H1 (cell line): ENCODE data around the gene LILRB4. TPM values are rescaled to one million over a fixed set of nuclear protein-coding genes. Genes with fewer than 3 reads are reported as not detected.

Source experiments
- CTCF ChIA-PET: fragments of 300-600 bp; sonication (Branson Sonifier 250); formaldehyde crosslinking; loops from one replicate; lab custom pipeline; 2021; ENCODE audit not compliant: partially characterized antibody; lab: Charles Lee
- POLR2A ChIA-PET: fragments of 300-600 bp; sonication (Branson Sonifier 250); formaldehyde crosslinking; loops from one replicate; lab custom pipeline; 2021; ENCODE audit warnings: inconsistent platforms; ENCODE audit not compliant: partially characterized antibody; lab: Charles Lee
- DNase-seq, 2 experiments: peaks; one replicate each; pipeline versions ENCODE4 v3.0.0 to v3.0.0-alpha.2; 2010 to 2022; ENCODE audit warnings: low spot score in 2 of 2, low read depth in 1 of 2, mixed read lengths in 1 of 2
- FAIRE-seq: peaks from 2 replicates; lab custom pipeline; 2011; peaks lifted over from hg19 to GRCh38; lab: Jason Lieb, UNC
- H2AFZ ChIP-seq: 2 replicates; pipeline ENCODE4 v1.8.1; 2012; ENCODE audit warnings: low read length, inconsistent platforms
- H2AK5ac ChIP-seq: 2 replicates; pipeline ENCODE4 v1.6.1; 2013; ENCODE audit warnings: low read depth, low read length
- H2BK120ac ChIP-seq: replicated peaks from 2 replicates; pipeline ENCODE3; 2013; ENCODE audit warnings: low read depth, low read length, inconsistent platforms
- H2BK12ac ChIP-seq: 2 replicates; pipeline ENCODE4 v1.6.1; 2013; ENCODE audit warnings: low read depth, low read length
- H2BK15ac ChIP-seq: 2 replicates; pipeline ENCODE4 v1.6.1; 2013; ENCODE audit warnings: low read length
- H2BK20ac ChIP-seq: 2 replicates; pipeline ENCODE4 v1.6.1; 2013; ENCODE audit warnings: low read length
- H2BK5ac ChIP-seq: 2 replicates; pipeline ENCODE4 v1.6.1; 2013; ENCODE audit warnings: low read depth, low read length
- H3K14ac ChIP-seq: 2 replicates; pipeline ENCODE4 v1.6.1; 2013; ENCODE audit warnings: inconsistent platforms; ENCODE audit not compliant: insufficient read length
- H3K18ac ChIP-seq: 2 replicates; pipeline ENCODE4 v1.6.1; 2013; ENCODE audit warnings: low read length; ENCODE audit errors: extremely low read depth
- H3K23ac ChIP-seq: 2 replicates; pipeline ENCODE4 v1.6.1; 2013; ENCODE audit warnings: inconsistent platforms; ENCODE audit not compliant: insufficient read length
- H3K23me2 ChIP-seq: 2 replicates; pipeline ENCODE4 v1.6.1; 2013; ENCODE audit warnings: low read depth, low read length
- H3K27ac ChIP-seq: 2 replicates; pipeline ENCODE4 v1.6.1; 2011; ENCODE audit warnings: low read depth, low read length, inconsistent platforms
- H3K27me3 ChIP-seq, 4 experiments: replicated peaks in 1 of 4; 1 replicate in 1 of 4; 2 replicates in 3 of 4; pipeline versions ENCODE4 v1.6.1 to v1.8.1; 2011 to 2013; ENCODE audit warnings: low read length in 3 of 4, mild to moderate bottlenecking in 3 of 4, inconsistent platforms in 2 of 4, mixed read lengths in 2 of 4, moderate library complexity in 1 of 4; ENCODE audit not compliant: control insufficient read depth in 3 of 4, insufficient read depth in 3 of 4; ENCODE audit errors: extremely low read depth in 1 of 4
- H3K36me3 ChIP-seq, 4 experiments: 2 replicates each; pipeline versions ENCODE4 v1.6.1 to v1.8.1; 2011 to 2013; ENCODE audit warnings: mild to moderate bottlenecking in 4 of 4, low read length in 3 of 4, moderate library complexity in 2 of 4, control low read depth in 1 of 4, inconsistent platforms in 1 of 4; ENCODE audit not compliant: insufficient read depth in 4 of 4, control insufficient read depth in 2 of 4
- H3K4ac ChIP-seq: replicated peaks from 2 replicates; pipeline ENCODE3; 2013; ENCODE audit warnings: low read length, low read depth, mixed read lengths, inconsistent platforms; ENCODE audit not compliant: insufficient read length
- H3K4me1 ChIP-seq, 4 experiments: replicated peaks in 1 of 4; 1 replicate in 1 of 4; 2 replicates in 3 of 4; pipeline versions ENCODE4 v1.6.1 to v1.8.1; 2011 to 2013; ENCODE audit warnings: low read length in 3 of 4, inconsistent platforms in 2 of 4, mixed read lengths in 1 of 4; ENCODE audit not compliant: insufficient read depth in 4 of 4, control insufficient read depth in 3 of 4
- H3K4me2 ChIP-seq, 2 experiments: 2 replicates each; pipeline versions ENCODE4 v1.6.1 to v1.8.1; 2011 to 2013; ENCODE audit warnings: low read depth in 2 of 2, low read length in 2 of 2, control low read depth in 1 of 2, inconsistent platforms in 1 of 2, mild to moderate bottlenecking in 1 of 2; ENCODE audit not compliant: insufficient read depth in 1 of 2
- H3K4me3 ChIP-seq, 4 experiments: fragments of 200-600, 300-600 bp in 1 of 4; sonication (generic), shearing (Covaris generic), sonication (Bioruptor Twin) in 1 of 4; 2 replicates each; pipeline versions ENCODE4 v1.5.1 to v1.8.1; 2011 to 2016; ENCODE audit warnings: low read length in 4 of 4, low read depth in 3 of 4, control low read depth in 2 of 4, inconsistent platforms in 2 of 4, mild to moderate bottlenecking in 2 of 4, mixed read lengths in 1 of 4, moderate library complexity in 1 of 4; ENCODE audit not compliant: insufficient read depth in 2 of 4; ENCODE audit errors: extremely low read depth in 1 of 4
- H3K56ac ChIP-seq: replicated peaks from 2 replicates; pipeline ENCODE3; 2013; ENCODE audit warnings: low read depth, mild to moderate bottlenecking, mixed read lengths, low read length, inconsistent platforms; ENCODE audit not compliant: insufficient read length
- H3K79me1 ChIP-seq: 2 replicates; pipeline ENCODE4 v1.6.1; 2013; ENCODE audit warnings: low read depth, low read length, control low read depth
- H3K79me2 ChIP-seq, 2 experiments: 2 replicates each; pipeline versions ENCODE4 v1.6.1 to v1.8.1; 2012 to 2013; ENCODE audit warnings: low read length in 2 of 2, mild to moderate bottlenecking in 2 of 2, inconsistent platforms in 1 of 2; ENCODE audit not compliant: insufficient read depth in 2 of 2, control insufficient read depth in 1 of 2
- H3K9ac ChIP-seq, 4 experiments: replicated peaks in 1 of 4; 1 replicate in 1 of 4; 2 replicates in 3 of 4; pipeline versions ENCODE4 v1.6.1 to v1.8.1; 2011 to 2013; ENCODE audit warnings: low read depth in 3 of 4, low read length in 3 of 4, control low read depth in 2 of 4, mild to moderate bottlenecking in 2 of 4, moderate library complexity in 2 of 4, inconsistent platforms in 1 of 4; ENCODE audit errors: extremely low read depth in 1 of 4
- H3K9me3 ChIP-seq, 2 experiments: 2 replicates each; pipeline versions ENCODE4 v1.6.1 to v1.8.1; 2012 to 2013; ENCODE audit warnings: mild to moderate bottlenecking in 2 of 2, moderate library complexity in 2 of 2, control low read depth in 1 of 2, inconsistent platforms in 1 of 2, low read depth in 1 of 2, low read length in 1 of 2, mixed read lengths in 1 of 2; ENCODE audit not compliant: insufficient read depth in 2 of 2
- H4K20me1 ChIP-seq, 2 experiments: replicated peaks in 1 of 2; 2 replicates each; pipeline versions ENCODE3 to v1.8.1; 2011 to 2013; ENCODE audit warnings: inconsistent platforms in 2 of 2, low read length in 2 of 2, mild to moderate bottlenecking in 1 of 2; ENCODE audit not compliant: insufficient read depth in 2 of 2, control insufficient read depth in 1 of 2
- H4K5ac ChIP-seq: 2 replicates; pipeline ENCODE4 v1.6.1; 2013; ENCODE audit warnings: low read length, low read depth, mixed read lengths, inconsistent platforms; ENCODE audit not compliant: insufficient read length
- H4K8ac ChIP-seq: 2 replicates; pipeline ENCODE4 v1.8.0; 2013; ENCODE audit warnings: mild to moderate bottlenecking, moderate library complexity, low read length, inconsistent platforms; ENCODE audit not compliant: insufficient read depth; ENCODE audit errors: extremely low read depth
- H4K91ac ChIP-seq: replicated peaks from 2 replicates; pipeline ENCODE3; 2013; ENCODE audit warnings: low read length, mixed read lengths, inconsistent platforms; ENCODE audit not compliant: insufficient read length
- CTCF ChIP-seq, 3 experiments: IDR thresholded peaks; 1 replicate in 2 of 3; 2 replicates in 1 of 3; pipeline versions ENCODE4 v1.5.1 to v1.6.1; 2011; ENCODE audit warnings: low read length in 3 of 3, mild to moderate bottlenecking in 3 of 3, inconsistent platforms in 2 of 3, low read depth in 1 of 3, moderate library complexity in 1 of 3; ENCODE audit not compliant: insufficient read depth in 1 of 3; ENCODE audit errors: control extremely low read depth in 1 of 3
- RAD21 ChIP-seq, 2 experiments: IDR thresholded peaks in 1 of 2; conservative IDR thresholded peaks in 1 of 2; 2 replicates each; pipeline ENCODE4 v1.6.1; 2011; ENCODE audit warnings: low read depth in 2 of 2, low read length in 2 of 2, improper control_type of control experiment in 1 of 2, inconsistent platforms in 1 of 2, mild to moderate bottlenecking in 1 of 2, moderate library complexity in 1 of 2
- WGBS, 2 experiments: shearing (Covaris generic) in 1 of 2; methylation state at CpG; one replicate each; pipeline versions ENCODE4 v1.1.6 to v1.1.7; 2013 to 2015; ENCODE audit warnings: low lambda C conversion rate in 2 of 2, mixed read lengths in 2 of 2, inconsistent platforms in 1 of 2, low coverage in 1 of 2, missing lambda C conversion rate in 1 of 2; ENCODE audit not compliant: insufficient replicate concordance in 2 of 2, insufficient coverage in 1 of 2, insufficient read length in 1 of 2; ENCODE audit errors: extremely low coverage in 1 of 2, missing lambda C conversion rate in 1 of 2; 5-methylcytosine and 5-hydroxymethylcytosine counted together
- polyA plus RNA-seq, 7 experiments: library from polyadenylated mRNA; depleted of rRNA in 3 of 7; stranded (reverse) in 5 of 7; unstranded in 2 of 7; fragments of >200 nt in 5 of 7; fragments of 200-250 nt in 2 of 7; gene quantifications; 1 replicate in 5 of 7; 2 replicates in 1 of 7; 4 replicates in 1 of 7; pipeline versions ENCODE4 v1.2.1 to v1.2.3, GENCODE V29; 2011 to 2013; ENCODE audit warnings: missing spikeins in 2 of 7, mixed read lengths in 2 of 7
- total RNA-seq: library from RNA; stranded (reverse); fragmentation: NEBNext Ultra II Directional; extraction: Animal tissue kit (Norgen Biotek cat#: 25700); gene quantifications from 2 replicates; pipeline ENCODE4 v1.2.1, GENCODE V29; 2021
- TF ChIP-seq, protein P1 (sequence below): IDR thresholded peaks from 2 replicates; pipeline ENCODE4 v1.6.1; 2012; ENCODE audit warnings: low read length, inconsistent platforms

The LILRB4 gene
- total and polyA plus RNA-seq, 2 of the 8 experiments (the other 6 are each of a cell fraction or from before 2014, with no cell fraction given): not detected

GRCh38 chr19:54653181-54653809 is 9.5 kb upstream of the LILRB4 start:
- Histone ChIP-seq H2BK120ac (no peak overlapping the region), H2BK15ac (no peak overlapping the region), H3K27me3 (no peaks in the 10 kb centered on the region), H2BK20ac (no peak overlapping the region), H4K20me1 (no peaks in the 10 kb centered on the region), H2AK5ac (no peak overlapping the region), H2BK5ac (no peak overlapping the region), H3K27ac (no peak overlapping the region), H3K4me3 (no peak overlapping the region), H3K79me1 (no peaks in the 10 kb centered on the region), H3K9me3 (peaks cover 55 to 86% of the 10 kb centered on the region in 2 experiments), H2BK12ac (no peak overlapping the region), H3K18ac (no peak overlapping the region), H3K79me2 (no peaks in the 10 kb centered on the region), H3K36me3 (no peaks in the 10 kb centered on the region), H3K4ac (no peak overlapping the region), H4K8ac (no peak overlapping the region), H3K23me2 (no peaks in the 10 kb centered on the region), H4K5ac (no peak overlapping the region), H3K9ac (no peak overlapping the region), H3K23ac (no peak overlapping the region), H4K91ac (no peak overlapping the region), H3K4me2 (no peak overlapping the region)
- ChIA-PET CTCF (interaction anchor here (0.6 to 3.9 kb wide), 4 partner anchors 11 to 334 kb away, joined by 3 to 16 read pairs (median 4); no protein-coding TSS in a partner anchor), POLR2A (no interaction called here)
- FAIRE-seq (no peak), DNase-seq (no peak)
- WGBS, 2 experiments: 61% methylated on average over 6 of the region's 6 CpGs; no CpG with 5 or more reads in 1 of the 2 experiments
- TF ChIP-seq, protein P1, sequence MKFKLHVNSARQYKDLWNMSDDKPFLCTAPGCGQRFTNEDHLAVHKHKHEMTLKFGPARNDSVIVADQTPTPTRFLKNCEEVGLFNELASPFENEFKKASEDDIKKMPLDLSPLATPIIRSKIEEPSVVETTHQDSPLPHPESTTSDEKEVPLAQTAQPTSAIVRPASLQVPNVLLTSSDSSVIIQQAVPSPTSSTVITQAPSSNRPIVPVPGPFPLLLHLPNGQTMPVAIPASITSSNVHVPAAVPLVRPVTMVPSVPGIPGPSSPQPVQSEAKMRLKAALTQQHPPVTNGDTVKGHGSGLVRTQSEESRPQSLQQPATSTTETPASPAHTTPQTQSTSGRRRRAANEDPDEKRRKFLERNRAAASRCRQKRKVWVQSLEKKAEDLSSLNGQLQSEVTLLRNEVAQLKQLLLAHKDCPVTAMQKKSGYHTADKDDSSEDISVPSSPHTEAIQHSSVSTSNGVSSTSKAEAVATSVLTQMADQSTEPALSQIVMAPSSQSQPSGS: no peak
- TF ChIP-seq RAD21 (IDR thresholded peaks at IDR 0.05 in 1 of 2, conservative IDR thresholded peaks at IDR 0.05 in 1 of 2; ENCODE audit: low read depth in 2 of 2, low read length in 2 of 2) (peak; percentile 19 to 33; a peak in 3 of 4 replicates), CTCF (IDR thresholded peaks at IDR 0.05; ENCODE audit: control extremely low read depth in 1 of 3, insufficient read depth in 1 of 3, low read depth in 1 of 3, low read length in 3 of 3) (peak in 2 of 3 experiments; percentile 4 to 32; a peak in 2 of 4 replicates)
- TF ChIP-seq, all 59 proteins: peak for 2
- Histone ChIP-seq H3K56ac (no peak overlapping the region), H3K4me1 (no peaks in the 10 kb centered on the region), H2AFZ (no peak overlapping the region), H3K14ac (no peak overlapping the region)
